Renal cortical epithelial cell (primary cell): ENCODE data around the gene FGG. TPM values are rescaled to one million over a fixed set of nuclear protein-coding genes. Genes with fewer than 3 reads are reported as not detected.

ENCODE experiments used
- DNase-seq: peaks from one replicate; pipeline ENCODE4 v3.0.0-alpha.2; 2011; ENCODE audit warnings: low read depth
- total RNA-seq: library from RNA; depleted of rRNA; stranded (reverse); fragments of >200 nt; gene quantifications from 2 replicates; pipeline ENCODE4 v1.2.3, GENCODE V29; 2014

Gene FGG
- 0.20 TPM in 1 of 2 replicates, not detected in the other for total RNA-seq

DNA sequence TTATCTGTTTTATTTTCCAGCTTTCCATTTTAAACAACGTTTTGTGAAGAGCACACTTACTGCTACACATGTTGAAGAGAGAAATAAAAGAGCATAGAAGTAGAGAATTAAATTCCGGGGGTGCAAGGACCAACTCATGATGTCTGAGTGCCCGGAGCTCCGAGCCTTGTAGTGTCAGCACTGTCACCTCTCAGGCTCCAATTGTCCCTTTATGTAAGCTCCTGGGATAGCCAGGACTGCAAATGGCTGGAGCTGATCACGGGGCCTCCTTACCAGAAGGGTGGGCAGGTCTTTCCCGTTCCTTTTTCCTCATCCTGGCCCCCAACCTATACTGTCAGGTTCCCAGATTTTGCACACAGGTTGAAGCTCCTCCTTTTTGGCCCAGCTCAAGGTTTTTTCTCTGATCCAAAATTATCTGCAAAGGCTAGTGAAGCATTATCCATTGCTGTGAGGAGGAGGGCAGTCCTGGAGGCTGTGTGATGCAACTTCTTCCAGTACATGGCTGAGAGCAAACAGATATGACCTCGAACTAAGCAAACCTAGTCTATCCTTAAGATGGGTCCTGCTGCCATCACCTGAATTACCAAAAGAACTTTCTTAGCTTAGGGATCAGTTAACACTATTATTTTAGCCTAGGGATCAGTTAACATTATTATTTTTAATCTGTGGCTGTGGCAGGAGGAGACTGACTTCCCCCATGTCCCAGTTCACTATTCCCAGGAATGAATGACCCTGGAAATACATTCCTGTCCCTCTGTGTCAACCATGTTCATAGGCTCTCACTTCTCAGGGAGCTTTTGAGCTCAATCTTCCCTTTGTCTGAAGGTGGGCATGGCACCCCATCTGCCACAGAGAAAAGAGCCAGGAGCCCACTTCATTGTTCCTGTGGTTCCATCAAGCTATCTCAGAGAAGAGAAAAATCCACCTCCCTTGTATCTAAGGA is at the start of gene FGG:
FGG (minus strand) TSS at position 185 of the 943 bp plus-strand sequence; CDS start at position 138, 47 bp downstream.
- DNase-seq, result peak; percentile 19

- DNase-seq, result no peak
These were observed 47.6 kb upstream of the FGG start for GRCh38 chr4:154660052-154660451.

GRCh38 chr4:154658680-154659405 is 46.4 kb upstream of the FGG start:
- no peak for DNase-seq

- DNase-seq, result no peak
These were observed 31.0 kb upstream of the FGG start for GRCh38 chr4:154643493-154643892.

- DNase-seq, result peak; percentile 6
These were observed 30.0 kb upstream of the FGG start for GRCh38 chr4:154642373-154643009.

DNA sequence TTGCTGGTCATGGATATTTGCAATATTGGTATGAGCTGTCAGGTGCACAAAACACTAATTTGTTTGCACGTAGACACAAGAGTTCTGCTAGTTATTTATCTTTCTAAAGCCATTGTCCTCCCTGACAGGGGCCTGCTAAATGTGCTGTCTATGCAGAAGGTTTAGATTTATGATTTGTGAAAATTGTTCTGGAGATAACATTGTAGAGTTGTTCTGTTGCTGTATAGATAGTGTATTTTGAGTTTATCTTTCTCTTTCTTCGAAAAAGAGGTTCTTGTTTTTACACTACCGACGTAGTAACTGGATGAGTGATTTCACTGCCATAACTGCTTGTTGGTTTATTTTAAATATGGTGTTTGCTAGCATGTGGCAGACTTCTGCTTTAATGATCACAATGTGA is 28.5 kb upstream of the FGG start:
- DNase-seq, result no peak

- DNase-seq, result peak; percentile 25
These were observed 21.6 kb upstream of the FGG start for GRCh38 chr4:154634058-154634457.

DNA sequence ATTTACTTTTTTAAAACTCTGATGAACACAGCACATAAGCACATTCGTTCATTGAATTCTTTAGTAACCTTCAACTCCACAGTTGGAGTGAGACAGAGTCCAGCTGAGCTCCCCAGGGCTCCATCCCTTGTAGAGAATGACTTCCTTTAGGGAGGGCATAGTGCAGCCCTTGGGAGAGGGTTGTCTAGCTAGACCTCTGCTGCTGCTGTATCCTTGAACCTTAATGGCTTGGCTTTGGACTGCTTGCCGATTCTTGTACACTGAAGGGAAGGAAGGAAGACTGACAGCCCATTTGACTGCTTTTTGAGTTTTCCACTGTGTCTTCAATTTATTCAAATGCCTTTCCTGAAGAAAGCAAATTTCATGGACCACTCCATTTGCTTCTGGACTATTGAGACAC is 19.4 kb upstream of the FGG start:
- DNase-seq, result no peak

DNA sequence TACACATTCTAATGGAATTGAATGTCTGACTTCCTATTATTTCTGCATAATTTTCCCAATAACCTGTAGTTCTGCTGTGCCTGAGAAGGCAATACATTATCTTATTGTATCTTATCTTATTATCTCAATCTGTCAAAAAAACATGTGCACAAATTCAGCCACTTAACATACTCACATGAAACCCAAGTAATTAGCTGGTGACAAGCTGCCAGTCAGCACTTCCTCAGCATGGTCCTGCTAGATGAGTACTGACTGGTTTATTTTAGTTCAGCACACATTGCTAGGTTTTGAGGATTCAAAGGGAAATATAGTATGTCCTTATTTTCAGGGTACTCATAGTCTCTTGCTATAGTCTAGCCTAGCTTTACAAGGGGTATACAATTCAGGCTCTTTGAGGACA is 17.9 kb upstream of the FGG start:
- no peak for DNase-seq

DNA sequence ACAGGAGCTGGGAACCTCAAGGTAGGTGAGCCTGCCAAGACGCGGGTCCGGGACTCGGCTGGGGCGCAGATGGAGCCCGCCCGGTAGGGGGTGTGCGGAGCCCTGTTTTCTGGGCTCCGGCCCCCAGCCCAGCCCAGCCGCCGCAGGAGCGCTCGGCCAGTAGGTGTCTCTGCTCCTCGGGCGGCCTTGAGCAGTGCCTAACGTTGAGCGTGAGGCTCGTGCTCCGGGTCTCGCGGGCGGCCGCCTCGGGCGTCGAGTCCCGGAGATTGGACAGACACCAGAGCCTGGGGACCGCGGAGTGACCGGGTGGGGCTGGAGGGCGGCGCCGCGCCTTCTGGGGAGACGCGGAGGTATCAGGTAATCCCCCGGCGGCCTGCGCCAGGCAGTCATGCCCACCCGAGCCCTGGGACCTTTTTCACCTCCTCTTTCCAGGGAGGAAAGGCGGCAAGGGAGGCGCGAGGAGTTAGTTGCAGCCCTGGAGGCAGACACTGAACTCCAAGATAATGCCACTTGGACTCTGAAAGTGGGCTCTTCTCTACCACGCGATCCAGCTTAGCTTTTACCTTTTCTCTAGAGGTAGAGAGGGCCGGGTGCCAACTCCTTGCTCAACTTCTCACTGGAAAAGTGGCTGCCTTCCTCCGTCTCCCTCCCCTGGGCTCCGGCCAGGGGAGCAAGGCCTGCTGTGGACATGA is 14.5 kb upstream of the FGG start:
- peak; percentile 40 for DNase-seq

GRCh38 chr4:154625971-154626370 is 13.5 kb upstream of the FGG start:
- peak; percentile 58 for DNase-seq

GRCh38 chr4:154623995-154624394 is 11.5 kb upstream of the FGG start:
- DNase-seq, result no peak

DNA sequence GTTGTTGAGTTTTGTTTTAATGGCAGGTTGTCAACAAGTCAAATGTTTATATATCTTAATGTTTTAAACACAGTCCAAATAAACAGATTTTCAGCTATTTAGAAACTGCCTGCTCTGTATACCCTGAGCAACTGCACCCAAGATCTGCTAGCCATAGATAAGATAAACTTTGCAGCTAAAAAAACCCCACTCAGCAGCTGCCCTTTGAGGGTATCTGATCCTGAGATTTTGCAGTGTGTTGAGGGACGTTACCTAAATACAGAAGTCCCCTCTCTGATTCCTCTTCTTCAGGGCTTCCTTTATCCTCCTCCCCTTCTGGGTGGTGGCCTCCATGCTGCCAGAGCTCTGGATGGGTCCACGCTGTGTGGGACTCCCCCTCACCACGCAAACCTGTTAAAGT is 11.0 kb upstream of the FGG start:
- DNase-seq, result no peak

DNA sequence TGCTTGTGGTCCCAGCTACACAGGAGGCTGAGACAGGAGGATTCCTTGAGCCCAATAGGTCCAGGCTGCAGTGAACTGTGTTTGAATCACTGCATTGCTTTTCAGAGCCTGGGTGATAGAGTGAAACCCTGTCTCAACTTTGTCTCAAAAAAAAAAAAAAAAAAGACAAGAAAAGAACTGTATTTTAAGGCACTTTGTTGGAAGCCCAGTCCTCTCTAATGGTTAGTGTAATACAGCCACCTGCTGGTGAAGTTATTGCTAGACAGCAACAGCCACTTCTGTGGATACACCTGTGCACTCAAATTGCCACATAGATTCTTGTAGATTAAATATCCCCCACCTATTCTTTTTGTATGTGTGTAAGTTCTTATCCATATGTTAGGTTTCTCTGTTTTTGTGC is 10.1 kb upstream of the FGG start:
- DNase-seq, result peak; percentile 69

DNA sequence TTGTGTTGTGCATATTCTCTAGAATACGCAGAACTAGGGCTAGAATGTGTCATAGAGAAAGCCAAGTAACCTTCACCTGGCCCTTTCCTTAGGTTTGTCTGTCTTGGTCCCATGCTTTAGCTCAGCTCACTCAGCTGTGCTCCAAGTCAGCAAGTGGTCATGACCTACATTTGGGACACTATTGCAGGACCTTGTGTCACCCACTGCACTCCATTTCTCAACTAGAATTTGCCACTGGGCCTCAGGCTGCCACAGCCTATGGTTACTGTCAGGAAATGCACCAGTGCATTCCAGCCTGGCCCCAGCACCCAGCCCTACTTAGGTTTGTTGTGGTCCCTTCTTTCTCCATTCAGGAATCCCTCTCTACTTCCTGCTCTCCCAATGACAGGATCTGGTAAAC is 7.7 kb upstream of the FGG start:
- DNase-seq, result no peak

GRCh38 chr4:154618708-154619315 is 6.4 kb upstream of the FGG start:
- DNase-seq, result peak; percentile 52

- DNase-seq, result no peak
These were observed 5.4 kb upstream of the FGG start for GRCh38 chr4:154617820-154618317.

- DNase-seq, result peak; percentile 17
These were observed 4.3 kb upstream of the FGG start for GRCh38 chr4:154616731-154617130.

GRCh38 chr4:154616287-154616686 is 3.8 kb upstream of the FGG start:
- DNase-seq, result no peak

DNA sequence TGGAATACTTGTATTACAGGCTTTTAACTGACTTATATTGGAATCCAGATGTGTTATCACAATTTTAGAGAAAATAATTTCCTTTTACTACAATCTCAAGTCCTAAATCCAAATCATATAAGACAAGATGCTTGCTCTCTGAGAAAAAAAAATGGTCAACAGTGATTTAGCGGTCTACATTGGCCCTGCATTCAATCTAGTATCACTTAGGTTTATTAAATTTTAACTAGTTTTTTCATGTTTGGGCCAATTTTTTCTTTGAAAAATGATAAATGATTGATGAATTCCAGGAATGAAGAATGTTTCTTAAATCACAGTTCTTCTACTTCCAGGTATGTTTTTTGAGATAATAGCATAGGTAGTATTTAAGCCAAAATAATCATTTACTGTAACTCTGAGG is 2.8 kb upstream of the FGG start:
- no peak for DNase-seq

DNA sequence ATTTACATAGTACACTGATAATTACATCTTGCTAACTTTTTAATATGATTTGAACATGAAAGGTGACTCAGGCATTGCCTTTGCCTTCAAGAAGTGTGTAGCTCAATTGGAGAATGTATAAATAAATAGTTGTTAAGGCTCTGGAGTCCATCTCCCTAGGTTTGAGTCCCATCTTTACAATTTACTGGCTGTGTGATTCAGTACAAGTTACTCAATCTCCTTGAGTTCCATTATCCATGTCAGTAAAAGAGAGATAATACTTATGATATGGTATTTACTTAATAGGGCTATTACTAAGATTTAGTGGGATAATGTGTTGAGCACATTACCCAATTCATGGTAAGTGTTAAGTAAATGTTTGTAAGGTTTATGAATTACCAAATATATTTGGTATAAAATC is 1.9 kb upstream of the FGG start:
- DNase-seq, result no peak
